ENCODE results near the gene LRBA.
"Not testable (repeated sequence)": the region's sequence is repeated elsewhere in the genome, so short reads cannot be mapped to it uniquely, and the experiment has no call there.

Gene LRBA

GRCh38 chr4:150547154-150547838 is 467.8 kb downstream of the LRBA start:
- H3K4me3 ChIP-seq (replicated peaks; ENCODE audit: low read depth, low read length) = no peak overlapping the region
- no peak for DNase-seq (ENCODE audit: extremely low read depth, low read depth)
- TF ChIP-seq CTCF (IDR thresholded peaks at IDR 0.05; ENCODE audit: low read depth, low read length, missing control alignments) = no peak

- H3K4me3 ChIP-seq (replicated peaks; ENCODE audit: low read depth, low read length) = no peak overlapping the region
- no peak for TF ChIP-seq CTCF (IDR thresholded peaks at IDR 0.05; ENCODE audit: low read depth, low read length, missing control alignments)
- DNase-seq (ENCODE audit: extremely low read depth, low read depth) = no peak
Measured at GRCh38 chr4:150546286-150546685, 468.8 kb downstream of the LRBA start.

GRCh38 chr4:150543042-150543441 is 472.0 kb downstream of the LRBA start:
- TF ChIP-seq CTCF (IDR thresholded peaks at IDR 0.05; ENCODE audit: low read depth, low read length, missing control alignments) = no peak
- no peak for DNase-seq (ENCODE audit: extremely low read depth, low read depth)
- no peak overlapping the region for H3K4me3 ChIP-seq (replicated peaks; ENCODE audit: low read depth, low read length)

- no peak for DNase-seq (ENCODE audit: extremely low read depth, low read depth)
- TF ChIP-seq CTCF (IDR thresholded peaks at IDR 0.05; ENCODE audit: low read depth, low read length, missing control alignments) = no peak
- H3K4me3 ChIP-seq (replicated peaks; ENCODE audit: low read depth, low read length) = no peak overlapping the region
Measured at GRCh38 chr4:150541681-150542080, 473.4 kb downstream of the LRBA start.

GRCh38 chr4:150540959-150541360 is 474.1 kb downstream of the LRBA start:
- no peak overlapping the region for H3K4me3 ChIP-seq (replicated peaks; ENCODE audit: low read depth, low read length)
- no peak for TF ChIP-seq CTCF (IDR thresholded peaks at IDR 0.05; ENCODE audit: low read depth, low read length, missing control alignments)
- no peak for DNase-seq (ENCODE audit: extremely low read depth, low read depth)

- DNase-seq (ENCODE audit: extremely low read depth, low read depth) = no peak
- no peak overlapping the region for H3K4me3 ChIP-seq (replicated peaks; ENCODE audit: low read depth, low read length)
- TF ChIP-seq CTCF (IDR thresholded peaks at IDR 0.05; ENCODE audit: low read depth, low read length, missing control alignments) = no peak
Measured at GRCh38 chr4:150540536-150540935, 474.5 kb downstream of the LRBA start.

GRCh38 chr4:150537911-150538310 is 477.2 kb downstream of the LRBA start:
- H3K4me3 ChIP-seq (replicated peaks; ENCODE audit: low read depth, low read length); DNase-seq (ENCODE audit: extremely low read depth, low read depth): not testable (repeated sequence)
